Liver (tissue), 9 donors: ENCODE results near the gene IL13. TPM values are rescaled to one million over a fixed set of nuclear protein-coding genes. Genes with fewer than 3 reads are reported as not detected.

Source experiments
- DNase-seq: peaks from one replicate; pipeline ENCODE4 v3.0.0-alpha.2; 2017; ENCODE audit warnings: low spot score
- H3K27ac ChIP-seq, 2 donors: one replicate each; pipeline ENCODE4 v1.7.0; 2013; ENCODE audit warnings: inconsistent platforms in 2 of 2, low read length in 2 of 2, control low read depth in 1 of 2, low read depth in 1 of 2, mild to moderate bottlenecking in 1 of 2
- H3K27me3 ChIP-seq, 4 donors: one replicate each; pipeline versions ENCODE4 v1.6.1 to v1.7.0; 2013; ENCODE audit warnings: low read length in 3 of 4, inconsistent platforms in 1 of 4, mild to moderate bottlenecking in 1 of 4, moderate library complexity in 1 of 4; ENCODE audit not compliant: control insufficient read depth in 4 of 4, insufficient read depth in 4 of 4
- H3K36me3 ChIP-seq, 4 donors: one replicate each; pipeline versions ENCODE4 v1.6.1 to v1.7.0; 2013; ENCODE audit warnings: low read length in 3 of 4, mild to moderate bottlenecking in 3 of 4, low read depth in 1 of 4, moderate library complexity in 1 of 4; ENCODE audit not compliant: control insufficient read depth in 4 of 4, insufficient read depth in 3 of 4
- H3K4me1 ChIP-seq, 4 donors: one replicate each; pipeline versions ENCODE4 v1.6.1 to v1.7.0; 2013; ENCODE audit warnings: low read length in 3 of 4, mild to moderate bottlenecking in 3 of 4, moderate library complexity in 1 of 4; ENCODE audit not compliant: control insufficient read depth in 4 of 4, insufficient read depth in 4 of 4
- H3K4me3 ChIP-seq, 3 donors: one replicate each; pipeline versions ENCODE4 v1.6.1 to v1.7.0; 2013; ENCODE audit warnings: low read length in 3 of 3, control low read depth in 1 of 3, low read depth in 1 of 3, mild to moderate bottlenecking in 1 of 3
- H3K9ac ChIP-seq, 2 donors: one replicate each; pipeline ENCODE4 v1.7.0; 2013; ENCODE audit warnings: low read length in 2 of 2, mild to moderate bottlenecking in 2 of 2, moderate library complexity in 2 of 2, control low read depth in 1 of 2, low read depth in 1 of 2
- H3K9me3 ChIP-seq, 4 donors: one replicate each; pipeline versions ENCODE4 v1.6.1 to v1.7.0; 2013; ENCODE audit warnings: low read length in 3 of 4; ENCODE audit not compliant: control insufficient read depth in 4 of 4
- EGR1 ChIP-seq, 2 donors: IDR thresholded peaks; 2 replicates each; pipeline ENCODE4 v1.6.1; 2016 to 2018; ENCODE audit warnings: antibody characterized with exemption in 2 of 2, low read depth in 2 of 2
- FOXA1 ChIP-seq: IDR thresholded peaks from 2 replicates; pipeline ENCODE4 v1.6.1; 2016; ENCODE audit warnings: antibody characterized with exemption
- FOXA2 ChIP-seq: IDR thresholded peaks from 2 replicates; pipeline ENCODE4 v1.6.1; 2016; ENCODE audit warnings: antibody characterized with exemption
- GABPA ChIP-seq, 2 donors: IDR thresholded peaks in 1 of 2; conservative IDR thresholded peaks in 1 of 2; 2 replicates each; pipeline ENCODE4 v1.6.1; 2016; ENCODE audit warnings: antibody characterized with exemption in 2 of 2, mild to moderate bottlenecking in 1 of 2, moderate library complexity in 1 of 2
- HNF4A ChIP-seq, 2 donors: conservative IDR thresholded peaks; 2 replicates each; pipeline ENCODE4 v1.6.1; 2016; ENCODE audit warnings: antibody characterized with exemption in 2 of 2, mild to moderate bottlenecking in 2 of 2
- HNF4G ChIP-seq: IDR thresholded peaks from 2 replicates; pipeline ENCODE4 v1.6.1; 2016; ENCODE audit warnings: antibody characterized with exemption
- JUND ChIP-seq, 2 donors: IDR thresholded peaks; 2 replicates each; pipeline ENCODE4 v1.6.1; 2016; ENCODE audit warnings: antibody characterized with exemption in 2 of 2
- NR2F2 ChIP-seq: IDR thresholded peaks from 2 replicates; pipeline ENCODE4 v1.6.1; 2016; ENCODE audit warnings: antibody characterized with exemption
- RAD21 ChIP-seq, 2 donors: IDR thresholded peaks; 2 replicates each; pipeline ENCODE4 v1.6.1; 2016; ENCODE audit warnings: antibody characterized with exemption in 2 of 2, mild to moderate bottlenecking in 2 of 2
- RXRA ChIP-seq, 2 donors: IDR thresholded peaks; 2 replicates each; pipeline ENCODE4 v1.6.1; 2017 to 2018; ENCODE audit warnings: antibody characterized with exemption in 2 of 2, mild to moderate bottlenecking in 1 of 2
- SP1 ChIP-seq: IDR thresholded peaks from 2 replicates; pipeline ENCODE4 v1.6.1; 2018; ENCODE audit warnings: antibody characterized with exemption, mild to moderate bottlenecking
- TAF1 ChIP-seq: conservative IDR thresholded peaks from 2 replicates; pipeline ENCODE4 v1.6.1; 2016; ENCODE audit warnings: antibody characterized with exemption, mild to moderate bottlenecking
- YY1 ChIP-seq: IDR thresholded peaks from 2 replicates; pipeline ENCODE4 v1.6.1; 2016; ENCODE audit warnings: antibody characterized with exemption, mild to moderate bottlenecking
- WGBS: extraction: QIAGEN DNeasy Blood & Tissue Kit; methylation state at CpG from one replicate; pipeline ENCODE4 v1.1.7; 2013; 5-methylcytosine and 5-hydroxymethylcytosine counted together
- polyA plus RNA-seq, 2 donors: library from polyadenylated mRNA; stranded (reverse) in 1 of 2; unstranded in 1 of 2; fragments of 200-250 nt in 1 of 2; fragments of >200 nt in 1 of 2; fragmentation: Nextera tagmentation in 1 of 2; extraction: Ambion mirVana in 1 of 2; gene quantifications; one replicate each; pipeline versions ENCODE4 v1.2.1 to v1.2.3, GENCODE V29; 2013 to 2015
- total RNA-seq, 2 donors: library from RNA; depleted of rRNA; stranded (reverse); fragments of >200 nt; gene quantifications; one replicate each; pipeline ENCODE4 v1.2.3, GENCODE V29; 2014
- TF ChIP-seq, protein P1 (sequence below): IDR thresholded peaks from 2 replicates; pipeline ENCODE4 v1.6.1; 2016; ENCODE audit warnings: antibody characterized with exemption
- TF ChIP-seq, protein P2 (sequence below): IDR thresholded peaks from 2 replicates; pipeline ENCODE4 v1.6.1; 2016; ENCODE audit warnings: antibody characterized with exemption
- TF ChIP-seq, protein P3 (sequence below): fragments of 150-350 bp; IDR thresholded peaks from 2 replicates; pipeline ENCODE4 v1.5.1; 2017; ENCODE audit warnings: improper control_type of control experiment, low read depth, low read length; ENCODE audit not compliant: missing input control
- TF ChIP-seq, protein P4 (sequence below): IDR thresholded peaks from 2 replicates; pipeline ENCODE4 v1.6.1; 2016; ENCODE audit warnings: antibody characterized with exemption, mild to moderate bottlenecking
- TF ChIP-seq, protein P5 (sequence below): IDR thresholded peaks from 2 replicates; pipeline ENCODE4 v1.6.1; 2016; ENCODE audit warnings: antibody characterized with exemption
- donor health status: healthy.
- donor health status: healthy.
- donor health status: healthy.
- donor health status: healthy.
- donor health status: healthy.

IL13 gene
- total and polyA plus RNA-seq, 4 donors = not detected

DNA sequence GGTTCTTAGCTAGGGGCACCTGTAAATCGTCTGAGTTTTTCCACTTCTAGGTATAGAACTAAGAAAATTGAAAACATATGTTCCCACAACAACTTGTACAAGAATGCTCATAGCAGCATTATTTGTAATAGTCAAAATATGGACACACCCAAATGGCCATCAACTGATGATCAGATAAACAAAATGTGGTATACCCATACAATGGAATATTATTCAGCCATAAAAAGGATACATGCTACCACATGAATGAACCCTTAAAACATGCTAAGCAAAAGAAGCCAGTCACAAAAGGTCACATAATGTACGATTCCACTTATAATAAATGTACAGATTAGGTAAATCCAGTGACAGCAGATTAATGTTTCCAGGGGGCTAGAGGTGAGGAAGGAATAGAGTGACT, 46.0 kb upstream of the IL13 start (continued):
- TF ChIP-seq, protein P1, sequence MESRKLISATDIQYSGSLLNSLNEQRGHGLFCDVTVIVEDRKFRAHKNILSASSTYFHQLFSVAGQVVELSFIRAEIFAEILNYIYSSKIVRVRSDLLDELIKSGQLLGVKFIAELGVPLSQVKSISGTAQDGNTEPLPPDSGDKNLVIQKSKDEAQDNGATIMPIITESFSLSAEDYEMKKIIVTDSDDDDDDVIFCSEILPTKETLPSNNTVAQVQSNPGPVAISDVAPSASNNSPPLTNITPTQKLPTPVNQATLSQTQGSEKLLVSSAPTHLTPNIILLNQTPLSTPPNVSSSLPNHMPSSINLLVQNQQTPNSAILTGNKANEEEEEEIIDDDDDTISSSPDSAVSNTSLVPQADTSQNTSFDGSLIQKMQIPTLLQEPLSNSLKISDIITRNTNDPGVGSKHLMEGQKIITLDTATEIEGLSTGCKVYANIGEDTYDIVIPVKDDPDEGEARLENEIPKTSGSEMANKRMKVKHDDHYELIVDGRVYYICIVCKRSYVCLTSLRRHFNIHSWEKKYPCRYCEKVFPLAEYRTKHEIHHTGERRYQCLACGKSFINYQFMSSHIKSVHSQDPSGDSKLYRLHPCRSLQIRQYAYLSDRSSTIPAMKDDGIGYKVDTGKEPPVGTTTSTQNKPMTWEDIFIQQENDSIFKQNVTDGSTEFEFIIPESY = no peak
- TF ChIP-seq RXRA (IDR thresholded peaks at IDR 0.05) (no peak), HNF4G (no peak), NR2F2 (no peak), SP1 (no peak), FOXA1 (no peak), RAD21 (IDR thresholded peaks at IDR 0.05) (no peak), HNF4A (conservative IDR thresholded peaks at IDR 0.05) (no peak)
- TF ChIP-seq, protein P2, sequence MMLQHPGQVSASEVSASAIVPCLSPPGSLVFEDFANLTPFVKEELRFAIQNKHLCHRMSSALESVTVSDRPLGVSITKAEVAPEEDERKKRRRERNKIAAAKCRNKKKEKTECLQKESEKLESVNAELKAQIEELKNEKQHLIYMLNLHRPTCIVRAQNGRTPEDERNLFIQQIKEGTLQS = no peak

DNA sequence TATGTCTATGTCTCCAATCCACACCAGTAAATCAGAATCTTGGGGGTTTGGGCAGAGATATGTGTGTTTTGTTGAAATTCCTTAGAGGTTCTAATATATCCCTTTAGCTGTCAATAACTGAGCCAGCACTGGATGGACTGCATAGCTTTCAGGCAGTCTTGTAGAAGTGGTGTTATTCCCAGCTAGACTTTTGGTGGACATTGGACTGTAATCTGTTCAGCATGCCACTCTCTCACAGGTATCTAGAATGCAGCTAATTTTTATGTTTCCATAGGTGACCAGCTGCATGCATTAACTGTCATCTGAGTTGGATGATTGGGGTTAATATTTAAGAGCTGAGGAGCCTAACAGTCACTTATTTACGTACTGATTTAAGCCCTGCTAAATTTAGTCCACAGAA, 45.1 kb upstream of the IL13 start:
- TF ChIP-seq GABPA (IDR thresholded peaks at IDR 0.05 in 1 of 2, conservative IDR thresholded peaks at IDR 0.05 in 1 of 2) (no peak), RAD21 (IDR thresholded peaks at IDR 0.05) (no peak), YY1 (no peak), FOXA2 (no peak)
- no peaks in the 10 kb centered on the region for H3K4me1 ChIP-seq
- H3K9me3 ChIP-seq = no peaks in the 10 kb centered on the region
- WGBS = 90% methylated on average over 1 of the region's 1 CpG
- no peak overlapping the region for H3K27ac ChIP-seq
- peaks cover 7 to 59% (median 36%) of the 10 kb centered on the region in 4 donors for H3K36me3 ChIP-seq
- no peak for DNase-seq
- H3K27me3 ChIP-seq = no peaks in the 10 kb centered on the region
- no peak overlapping the region for H3K4me3 ChIP-seq
- H3K9ac ChIP-seq = no peak overlapping the region

DNA sequence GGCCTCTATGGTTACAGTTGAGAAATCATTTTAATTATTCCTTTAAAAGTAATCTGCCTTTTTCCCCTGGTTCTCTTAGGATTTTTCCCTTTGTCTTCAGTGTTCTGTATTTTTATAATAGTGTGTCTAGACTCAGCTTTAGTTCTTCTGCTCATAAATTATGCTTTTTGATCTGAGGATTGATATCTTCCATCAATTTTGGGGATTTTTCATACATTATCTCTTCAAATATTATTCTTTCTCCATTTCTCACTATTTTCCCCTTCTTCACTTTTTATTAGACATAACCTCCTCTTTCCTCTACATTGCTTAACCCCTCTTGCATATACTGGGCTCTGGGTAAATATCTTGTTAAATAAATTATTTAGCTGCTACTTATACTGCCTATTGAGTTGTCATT, 36.3 kb upstream of the IL13 start:
- H3K4me3 ChIP-seq = no peak overlapping the region
- no peaks in the 10 kb centered on the region for H3K9me3 ChIP-seq
- no peaks in the 10 kb centered on the region for H3K27me3 ChIP-seq
- H3K36me3 ChIP-seq = peaks cover 0 to 31% (median 17%) of the 10 kb centered on the region in 4 donors
- H3K27ac ChIP-seq = no peak overlapping the region
- no peak for DNase-seq
- TF ChIP-seq, protein P2 = no peak
- TF ChIP-seq JUND (IDR thresholded peaks at IDR 0.05) (no peak), GABPA (IDR thresholded peaks at IDR 0.05 in 1 of 2, conservative IDR thresholded peaks at IDR 0.05 in 1 of 2) (no peak), YY1 (no peak), FOXA2 (no peak), RXRA (IDR thresholded peaks at IDR 0.05) (no peak), TAF1 (no peak), SP1 (no peak), RAD21 (IDR thresholded peaks at IDR 0.05) (no peak), FOXA1 (no peak), NR2F2 (no peak), HNF4A (conservative IDR thresholded peaks at IDR 0.05) (no peak), HNF4G (no peak), EGR1 (IDR thresholded peaks at IDR 0.05; ENCODE audit: low read depth in 2 of 2) (no peak)
- TF ChIP-seq, protein P1 = no peak
- TF ChIP-seq, protein P3, sequence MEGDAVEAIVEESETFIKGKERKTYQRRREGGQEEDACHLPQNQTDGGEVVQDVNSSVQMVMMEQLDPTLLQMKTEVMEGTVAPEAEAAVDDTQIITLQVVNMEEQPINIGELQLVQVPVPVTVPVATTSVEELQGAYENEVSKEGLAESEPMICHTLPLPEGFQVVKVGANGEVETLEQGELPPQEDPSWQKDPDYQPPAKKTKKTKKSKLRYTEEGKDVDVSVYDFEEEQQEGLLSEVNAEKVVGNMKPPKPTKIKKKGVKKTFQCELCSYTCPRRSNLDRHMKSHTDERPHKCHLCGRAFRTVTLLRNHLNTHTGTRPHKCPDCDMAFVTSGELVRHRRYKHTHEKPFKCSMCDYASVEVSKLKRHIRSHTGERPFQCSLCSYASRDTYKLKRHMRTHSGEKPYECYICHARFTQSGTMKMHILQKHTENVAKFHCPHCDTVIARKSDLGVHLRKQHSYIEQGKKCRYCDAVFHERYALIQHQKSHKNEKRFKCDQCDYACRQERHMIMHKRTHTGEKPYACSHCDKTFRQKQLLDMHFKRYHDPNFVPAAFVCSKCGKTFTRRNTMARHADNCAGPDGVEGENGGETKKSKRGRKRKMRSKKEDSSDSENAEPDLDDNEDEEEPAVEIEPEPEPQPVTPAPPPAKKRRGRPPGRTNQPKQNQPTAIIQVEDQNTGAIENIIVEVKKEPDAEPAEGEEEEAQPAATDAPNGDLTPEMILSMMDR = no peak
- TF ChIP-seq, protein P4, sequence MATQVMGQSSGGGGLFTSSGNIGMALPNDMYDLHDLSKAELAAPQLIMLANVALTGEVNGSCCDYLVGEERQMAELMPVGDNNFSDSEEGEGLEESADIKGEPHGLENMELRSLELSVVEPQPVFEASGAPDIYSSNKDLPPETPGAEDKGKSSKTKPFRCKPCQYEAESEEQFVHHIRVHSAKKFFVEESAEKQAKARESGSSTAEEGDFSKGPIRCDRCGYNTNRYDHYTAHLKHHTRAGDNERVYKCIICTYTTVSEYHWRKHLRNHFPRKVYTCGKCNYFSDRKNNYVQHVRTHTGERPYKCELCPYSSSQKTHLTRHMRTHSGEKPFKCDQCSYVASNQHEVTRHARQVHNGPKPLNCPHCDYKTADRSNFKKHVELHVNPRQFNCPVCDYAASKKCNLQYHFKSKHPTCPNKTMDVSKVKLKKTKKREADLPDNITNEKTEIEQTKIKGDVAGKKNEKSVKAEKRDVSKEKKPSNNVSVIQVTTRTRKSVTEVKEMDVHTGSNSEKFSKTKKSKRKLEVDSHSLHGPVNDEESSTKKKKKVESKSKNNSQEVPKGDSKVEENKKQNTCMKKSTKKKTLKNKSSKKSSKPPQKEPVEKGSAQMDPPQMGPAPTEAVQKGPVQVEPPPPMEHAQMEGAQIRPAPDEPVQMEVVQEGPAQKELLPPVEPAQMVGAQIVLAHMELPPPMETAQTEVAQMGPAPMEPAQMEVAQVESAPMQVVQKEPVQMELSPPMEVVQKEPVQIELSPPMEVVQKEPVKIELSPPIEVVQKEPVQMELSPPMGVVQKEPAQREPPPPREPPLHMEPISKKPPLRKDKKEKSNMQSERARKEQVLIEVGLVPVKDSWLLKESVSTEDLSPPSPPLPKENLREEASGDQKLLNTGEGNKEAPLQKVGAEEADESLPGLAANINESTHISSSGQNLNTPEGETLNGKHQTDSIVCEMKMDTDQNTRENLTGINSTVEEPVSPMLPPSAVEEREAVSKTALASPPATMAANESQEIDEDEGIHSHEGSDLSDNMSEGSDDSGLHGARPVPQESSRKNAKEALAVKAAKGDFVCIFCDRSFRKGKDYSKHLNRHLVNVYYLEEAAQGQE = no peak
- TF ChIP-seq, protein P5, sequence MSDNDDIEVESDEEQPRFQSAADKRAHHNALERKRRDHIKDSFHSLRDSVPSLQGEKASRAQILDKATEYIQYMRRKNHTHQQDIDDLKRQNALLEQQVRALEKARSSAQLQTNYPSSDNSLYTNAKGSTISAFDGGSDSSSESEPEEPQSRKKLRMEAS = no peak
- H3K4me1 ChIP-seq = peaks cover 0 to 7% (median 3%) of the 10 kb centered on the region in 4 donors
- H3K9ac ChIP-seq = no peak overlapping the region
